Measurements from ENCODE around the gene RNPEP. TPM values are rescaled to one million over a fixed set of nuclear protein-coding genes. Genes with fewer than 3 reads are reported as not detected.
A peak's percentile ranks its signal among the peaks of the same experiment; 100 is the strongest.

Gene RNPEP
- total and polyA plus RNA-seq, 2 of the 13 experiments (the other 11 are each of a cell fraction or from before 2014, with no cell fraction given), result 20.6 to 38.4 TPM

- peak; percentile 31; the same call in 1 of the 2 replicates for TF ChIP-seq ZNF350 (CRISPR knock-in tag; IDR thresholded peaks at IDR 0.05; ENCODE audit: borderline replicate concordance, low read depth)
- peak; percentile 83 for TF ChIP-seq RXRB (CRISPR knock-in tag; IDR thresholded peaks at IDR 0.05; ENCODE audit: borderline replicate concordance)
- TF ChIP-seq DRAP1 (CRISPR knock-in tag; IDR thresholded peaks at IDR 0.05), result peak; percentile 63; the same call in 1 of the 2 replicates
- peak; percentile 74 for TF ChIP-seq PHF21A (CRISPR knock-in tag; IDR thresholded peaks at IDR 0.05)
- no peak for TF ChIP-seq SP4 (CRISPR knock-in tag; IDR thresholded peaks at IDR 0.05)
- peak; percentile 87 for TF ChIP-seq CEBPG (CRISPR knock-in tag; IDR thresholded peaks at IDR 0.05)
- TF ChIP-seq CREM (IDR thresholded peaks at IDR 0.05), result peak; percentile 79
- no peak for TF ChIP-seq CREM (CRISPR knock-in tag; IDR thresholded peaks at IDR 0.05)
- peak; percentile 27; the same call in 1 of the 2 replicates for TF ChIP-seq HNF4A (CRISPR knock-in tag; IDR thresholded peaks at IDR 0.05)
- 0 out of 2 replicates have a peak, but pooled peaks have one; percentile 28 for TF ChIP-seq ISL2 (CRISPR knock-in tag; IDR thresholded peaks at IDR 0.05)
- no peak for TF ChIP-seq HHEX (CRISPR knock-in tag; IDR thresholded peaks at IDR 0.05)
- peak; percentile 43; the same call in 1 of the 2 replicates for TF ChIP-seq KDM5B (CRISPR knock-in tag; IDR thresholded peaks at IDR 0.05; ENCODE audit: borderline replicate concordance)
- no peak for TF ChIP-seq DMAP1 (CRISPR knock-in tag; IDR thresholded peaks at IDR 0.05)
- peak; percentile 36; the same call in 1 of the 2 replicates for TF ChIP-seq NR2C2 (CRISPR knock-in tag; IDR thresholded peaks at IDR 0.05; ENCODE audit: borderline replicate concordance)
- peak; percentile 64 for TF ChIP-seq GATAD2A (CRISPR knock-in tag; IDR thresholded peaks at IDR 0.05)
- TF ChIP-seq ZNF33B (CRISPR knock-in tag; IDR thresholded peaks at IDR 0.05), result no peak
- TF ChIP-seq ZNF292 (CRISPR knock-in tag; IDR thresholded peaks at IDR 0.05; ENCODE audit: borderline replicate concordance, low read depth), result no peak
- no peak for TF ChIP-seq KDM4B (CRISPR knock-in tag; IDR thresholded peaks at IDR 0.05)
- TF ChIP-seq ZFP36L2 (CRISPR knock-in tag; IDR thresholded peaks at IDR 0.05), result no peak
- peak; percentile 58 for TF ChIP-seq NCOA2 (CRISPR knock-in tag; IDR thresholded peaks at IDR 0.05)
- peak; percentile 91 for TF ChIP-seq PAXIP1 (CRISPR knock-in tag; conservative IDR thresholded peaks at IDR 0.05)
- no peak for TF ChIP-seq NFAT5 (CRISPR knock-in tag; IDR thresholded peaks at IDR 0.05)
- TF ChIP-seq NBN (conservative IDR thresholded peaks at IDR 0.05), result no peak
These were observed 52.4 kb downstream of the RNPEP start (continued) for GRCh38 chr1:202034683-202035462.

All from HepG2 (cell line).